ENCODE measurements around the gene TRABD2A. TPM values are rescaled to one million over a fixed set of nuclear protein-coding genes. Genes with fewer than 3 reads are reported as not detected.

Gene TRABD2A
- total RNA-seq, 4 donors from 2014 or later: 2.4 to 16.8 (median 8.5) TPM

- no peak for TF ChIP-seq CTCF (IDR thresholded peaks at IDR 0.05; ENCODE audit: low read depth)
Observed at GRCh38 chr2:84841577-84841976, 39.3 kb downstream of the TRABD2A start.

GRCh38 chr2:84840306-84840705 is 40.6 kb downstream of the TRABD2A start:
- no peak for TF ChIP-seq CTCF (IDR thresholded peaks at IDR 0.05; ENCODE audit: low read depth)

GRCh38 chr2:84839851-84840250 is 41.0 kb downstream of the TRABD2A start:
- TF ChIP-seq CTCF (IDR thresholded peaks at IDR 0.05; ENCODE audit: low read depth): no peak

- no peak for TF ChIP-seq CTCF (IDR thresholded peaks at IDR 0.05; ENCODE audit: low read depth)
Observed at GRCh38 chr2:84838434-84839145, 42.3 kb downstream of the TRABD2A start.

- TF ChIP-seq CTCF (IDR thresholded peaks at IDR 0.05; ENCODE audit: low read depth): no peak
Observed at GRCh38 chr2:84836215-84836614, 44.7 kb downstream of the TRABD2A start.

GRCh38 chr2:84833481-84834150 is 47.3 kb downstream of the TRABD2A start:
- TF ChIP-seq CTCF (IDR thresholded peaks at IDR 0.05; ENCODE audit: low read depth): no peak

- TF ChIP-seq CTCF (IDR thresholded peaks at IDR 0.05; ENCODE audit: low read depth): no peak
Observed at GRCh38 chr2:84832772-84833461, 48.0 kb downstream of the TRABD2A start.
